Measurements from ENCODE around the gene C5.
"Not testable (repeated sequence)": the region's sequence is repeated elsewhere in the genome, so short reads cannot be mapped to it uniquely, and the experiment has no call there.

C5 gene

GRCh38 chr9:120974921-120975320, 75.2 kb downstream of the C5 start:
- no peaks in the 10 kb centered on the region for H3K36me3 ChIP-seq (ENCODE audit: control insufficient read depth, insufficient read depth, low read length)
- DNase-seq (ENCODE audit: extremely low read depth, insufficient read length) = no peak
- no peak for TF ChIP-seq CTCF (IDR thresholded peaks at IDR 0.05; ENCODE audit: insufficient read depth, low read length, poor library complexity, severe bottlenecking)
- no peaks in the 10 kb centered on the region for H3K27me3 ChIP-seq (replicated peaks; ENCODE audit: control insufficient read depth, insufficient read depth, low read length)
- H3K4me3 ChIP-seq (replicated peaks; ENCODE audit: low read depth, low read length) = no peak overlapping the region

DNA sequence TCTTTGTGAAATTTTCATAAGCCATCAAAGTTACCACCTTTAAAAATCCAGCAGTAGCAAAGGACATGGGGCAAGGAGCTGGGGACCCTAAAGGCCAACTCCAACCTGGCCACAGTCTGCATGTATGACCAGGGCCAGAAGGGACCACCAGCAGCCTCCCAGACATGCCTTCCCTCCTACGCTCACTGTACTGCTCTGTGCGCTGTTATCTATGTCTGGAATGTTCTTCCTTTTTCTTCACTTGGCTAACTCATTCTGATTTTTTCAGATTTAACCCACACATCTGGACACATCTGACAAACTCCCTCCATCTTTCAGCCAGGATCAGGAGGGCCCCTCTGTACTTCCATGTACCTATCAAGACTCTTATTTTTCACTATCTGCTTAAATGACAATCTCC, 75.9 kb downstream of the C5 start:
- Histone ChIP-seq H3K27me3 (replicated peaks; ENCODE audit: control insufficient read depth, insufficient read depth, low read length) (no peaks in the 10 kb centered on the region), H3K36me3 (ENCODE audit: control insufficient read depth, insufficient read depth, low read length) (no peaks in the 10 kb centered on the region), H3K4me3 (replicated peaks; ENCODE audit: low read depth, low read length) (no peak overlapping the region)
- no peak for TF ChIP-seq CTCF (IDR thresholded peaks at IDR 0.05; ENCODE audit: insufficient read depth, low read length, poor library complexity, severe bottlenecking)
- no peak for DNase-seq (ENCODE audit: extremely low read depth, insufficient read length)

DNA sequence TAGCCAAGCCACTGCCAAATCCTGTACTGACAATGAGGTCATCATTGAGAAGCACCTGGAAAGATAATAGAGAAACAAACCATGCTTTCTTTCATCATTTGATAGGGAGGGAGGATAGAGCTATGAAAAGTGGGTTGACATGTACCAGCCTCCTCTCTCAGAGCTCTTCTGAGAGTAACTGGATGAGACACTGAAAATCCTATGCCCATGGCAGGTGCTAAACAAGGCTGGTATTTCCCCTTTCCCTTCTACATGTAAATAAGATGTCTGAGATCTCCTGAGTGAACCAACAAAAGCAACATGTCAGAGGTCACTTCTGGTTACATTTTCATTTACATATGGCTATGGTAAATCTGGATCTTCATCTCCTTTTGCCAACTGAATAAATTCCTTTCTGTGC, 78.1 kb downstream of the C5 start:
- DNase-seq (ENCODE audit: extremely low read depth, insufficient read length) = no peak
- Histone ChIP-seq H3K36me3 (ENCODE audit: control insufficient read depth, insufficient read depth, low read length) (no peaks in the 10 kb centered on the region), H3K27me3 (replicated peaks; ENCODE audit: control insufficient read depth, insufficient read depth, low read length) (no peaks in the 10 kb centered on the region), H3K4me3 (replicated peaks; ENCODE audit: low read depth, low read length) (no peak overlapping the region)
- TF ChIP-seq CTCF (IDR thresholded peaks at IDR 0.05; ENCODE audit: insufficient read depth, low read length, poor library complexity, severe bottlenecking) = no peak

DNA sequence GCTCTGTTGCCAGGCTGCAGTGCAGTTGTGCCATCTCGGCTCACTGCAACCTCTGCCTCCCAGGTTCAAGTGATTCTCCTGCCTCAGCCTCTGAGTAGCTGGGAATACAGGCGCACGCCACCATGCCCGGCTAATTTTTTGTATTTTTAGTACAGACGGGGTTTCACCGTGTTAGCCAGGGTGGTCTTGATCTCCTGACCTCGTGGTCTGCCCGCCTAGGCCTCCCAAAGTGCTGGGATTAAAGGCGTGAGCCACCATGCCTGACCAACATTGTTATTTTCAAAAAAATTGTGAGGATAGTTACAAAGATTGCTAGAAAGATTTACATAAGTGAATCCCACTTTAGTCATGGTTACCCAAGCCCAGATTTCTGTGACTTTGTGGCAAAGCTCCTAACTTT, 78.6 kb downstream of the C5 start:
- H3K4me3 ChIP-seq (replicated peaks; ENCODE audit: low read depth, low read length); H3K36me3 ChIP-seq (ENCODE audit: control insufficient read depth, insufficient read depth, low read length); H3K27me3 ChIP-seq (replicated peaks; ENCODE audit: control insufficient read depth, insufficient read depth, low read length); DNase-seq (ENCODE audit: extremely low read depth, insufficient read length): not testable (repeated sequence)

DNA sequence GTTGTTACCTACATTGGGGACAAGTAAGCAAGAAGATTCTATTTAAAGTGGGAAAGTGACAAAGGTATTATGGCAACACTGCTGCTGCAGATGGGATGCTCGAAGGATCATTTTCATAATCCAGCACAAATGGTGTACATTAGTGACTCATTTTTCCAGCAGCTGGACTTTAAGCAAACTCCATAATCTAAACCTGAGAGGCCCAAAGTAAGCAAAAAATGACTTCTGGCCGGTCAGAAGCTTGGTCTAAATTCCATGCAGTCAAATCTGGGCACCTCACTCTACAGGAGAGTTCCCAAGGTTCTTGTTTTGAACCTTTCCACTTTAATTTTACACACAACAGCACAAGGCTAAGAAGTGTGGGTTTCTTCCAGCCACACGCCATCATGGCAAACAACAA, 79.8 kb downstream of the C5 start:
- no peaks in the 10 kb centered on the region for H3K27me3 ChIP-seq (replicated peaks; ENCODE audit: control insufficient read depth, insufficient read depth, low read length)
- DNase-seq (ENCODE audit: extremely low read depth, insufficient read length) = no peak
- no peak overlapping the region for H3K4me3 ChIP-seq (replicated peaks; ENCODE audit: low read depth, low read length)
- no peaks in the 10 kb centered on the region for H3K36me3 ChIP-seq (ENCODE audit: control insufficient read depth, insufficient read depth, low read length)
- TF ChIP-seq CTCF (IDR thresholded peaks at IDR 0.05; ENCODE audit: insufficient read depth, low read length, poor library complexity, severe bottlenecking) = no peak

DNA sequence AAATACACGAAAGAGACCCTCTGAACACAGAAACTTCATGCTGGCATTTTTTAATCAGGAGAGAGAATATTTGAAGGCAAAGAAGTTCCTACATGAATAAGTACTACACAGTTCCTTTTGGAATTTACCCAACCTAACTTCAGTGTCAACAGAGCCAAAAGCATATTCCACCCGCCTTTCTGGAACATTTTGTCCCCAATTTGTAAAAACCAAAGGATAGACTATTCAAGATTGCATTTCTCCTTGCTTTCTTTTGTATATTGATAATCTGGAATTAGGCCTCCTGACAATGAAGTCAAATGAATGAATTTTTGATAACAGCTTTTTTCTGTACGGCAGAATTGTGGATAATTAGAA, 84.1 kb downstream of the C5 start:
- DNase-seq (ENCODE audit: extremely low read depth, insufficient read length) = no peak
- Histone ChIP-seq H3K27me3 (replicated peaks; ENCODE audit: control insufficient read depth, insufficient read depth, low read length) (no peaks in the 10 kb centered on the region), H3K36me3 (ENCODE audit: control insufficient read depth, insufficient read depth, low read length) (no peaks in the 10 kb centered on the region), H3K4me3 (replicated peaks; ENCODE audit: low read depth, low read length) (no peak overlapping the region)
- TF ChIP-seq CTCF (IDR thresholded peaks at IDR 0.05; ENCODE audit: insufficient read depth, low read length, poor library complexity, severe bottlenecking) = no peak
